ENCODE data around the gene NCAPH2. TPM values are rescaled to one million over a fixed set of nuclear protein-coding genes. Genes with fewer than 3 reads are reported as not detected.

Gene NCAPH2
- total RNA-seq, 2 donors from 2014 or later: 30.6 to 35.9 TPM

GRCh38 chr22:50520826-50521453 is 12.9 kb downstream of the NCAPH2 start:
- Histone ChIP-seq H3K27me3 (no peaks in the 10 kb centered on the region), H3K36me3 (replicated peaks in 1 of 2; ENCODE audit: insufficient read depth in 1 of 2, low read depth in 2 of 2) (peaks cover 0 to 12% of the 10 kb centered on the region in 2 donors), H3K9me3 (no peaks in the 10 kb centered on the region), H3K27ac (no peak overlapping the region), H3K4me3 (no peak overlapping the region), H3K4me1 (peaks cover 15% of the 10 kb centered on the region)
- WGBS, 2 donors: 82 to 92% methylated on average over 12 to 13 of the region's 13 CpGs
- DNase-seq: no peak
- no peak for ATAC-seq
- intact Hi-C loops (cut with DNase I): no loop called here
- TF ChIP-seq CTCF (IDR thresholded peaks at IDR 0.05) (no peak), POLR2A (IDR thresholded peaks at IDR 0.05) (no peak)

GRCh38 chr22:50521710-50522109 is 13.7 kb downstream of the NCAPH2 start:
- no peaks in the 10 kb centered on the region for H3K9me3 ChIP-seq
- DNase-seq (no peak), ATAC-seq (no peak)
- no peak overlapping the region for H3K4me3 ChIP-seq
- no peak for TF ChIP-seq POLR2A (IDR thresholded peaks at IDR 0.05)
- TF ChIP-seq CTCF (IDR thresholded peaks at IDR 0.05): no peak
- peaks cover 0 to 12% of the 10 kb centered on the region in 2 donors for H3K36me3 ChIP-seq (replicated peaks in 1 of 2; ENCODE audit: insufficient read depth in 1 of 2, low read depth in 2 of 2)
- no peak overlapping the region for H3K27ac ChIP-seq
- intact Hi-C loops (cut with DNase I): no loop called here
- H3K27me3 ChIP-seq: no peaks in the 10 kb centered on the region
- peaks cover 23% of the 10 kb centered on the region for H3K4me1 ChIP-seq
- 80 to 88% methylated on average over 1 to 10 of the region's 10 CpGs for WGBS, 2 donors

GRCh38 chr22:50522208-50522805 is 14.3 kb downstream of the NCAPH2 start:
- DNase-seq (no peak), ATAC-seq (no peak)
- Histone ChIP-seq H3K4me3 (no peak overlapping the region), H3K27me3 (no peaks in the 10 kb centered on the region), H3K36me3 (replicated peaks in 1 of 2; ENCODE audit: insufficient read depth in 1 of 2, low read depth in 2 of 2) (peaks cover 0 to 12% of the 10 kb centered on the region in 2 donors), H3K27ac (no peak overlapping the region), H3K9me3 (no peaks in the 10 kb centered on the region), H3K4me1 (peaks cover 29% of the 10 kb centered on the region)
- TF ChIP-seq POLR2A (IDR thresholded peaks at IDR 0.05): no peak
- no peak for TF ChIP-seq CTCF (IDR thresholded peaks at IDR 0.05)
- intact Hi-C loops (cut with DNase I): no loop called here
- 89 to 98% methylated on average over 6 to 15 of the region's 15 CpGs for WGBS, 2 donors

GRCh38 chr22:50522806-50523438 is 14.9 kb downstream of the NCAPH2 start:
- Histone ChIP-seq H3K36me3 (replicated peaks in 1 of 2; ENCODE audit: insufficient read depth in 1 of 2, low read depth in 2 of 2) (peaks cover 0 to 12% of the 10 kb centered on the region in 2 donors), H3K27ac (no peak overlapping the region), H3K4me1 (peaks cover 33% of the 10 kb centered on the region), H3K27me3 (no peaks in the 10 kb centered on the region), H3K9me3 (no peaks in the 10 kb centered on the region), H3K4me3 (no peak overlapping the region)
- TF ChIP-seq POLR2A (IDR thresholded peaks at IDR 0.05) (no peak), CTCF (IDR thresholded peaks at IDR 0.05) (no peak)
- WGBS, 2 donors: 86 to 96% methylated on average over 5 to 15 of the region's 22 CpGs
- DNase-seq: no peak
- no peak for ATAC-seq
- intact Hi-C loops (cut with DNase I): no loop called here
